ENCODE data around the gene ZBBX.

The ZBBX gene

GRCh38 chr3:167304077-167304476 lies 76.0 kb downstream of the ZBBX start:
- TF ChIP-seq POLR2A (IDR thresholded peaks at IDR 0.05; ENCODE audit: low read depth, low read length) (no peak), POLR2AphosphoS5 (IDR thresholded peaks at IDR 0.05; ENCODE audit: low read depth, low read length) (no peak), TAF1 (IDR thresholded peaks at IDR 0.05; ENCODE audit: borderline replicate concordance, low read depth, low read length) (no peak)
- no peak for FAIRE-seq
- no peak for DNase-seq (ENCODE audit: insufficient read length)

- no peak for FAIRE-seq
Measured at GRCh38 chr3:167302678-167303077, 77.4 kb downstream of the ZBBX start.

DNA sequence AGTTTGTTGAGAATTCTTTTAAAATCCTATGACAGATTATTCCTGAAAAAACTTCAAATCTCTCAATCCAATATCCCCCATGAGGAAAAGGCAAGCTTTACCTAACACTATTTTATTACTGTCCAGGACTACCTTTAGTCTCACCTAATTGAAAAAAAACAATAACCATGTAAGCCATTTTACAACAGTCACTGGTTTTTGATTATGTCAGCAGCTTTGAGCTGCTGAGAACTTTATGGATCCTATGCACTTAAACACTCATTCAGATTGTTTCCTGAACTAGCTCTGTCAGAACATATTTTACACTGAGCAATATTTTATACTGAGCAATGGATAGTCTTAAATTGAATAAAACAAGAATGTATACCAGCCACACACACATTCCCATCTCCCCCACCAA lies 79.9 kb downstream of the ZBBX start:
- no peak for TF ChIP-seq POLR2A (IDR thresholded peaks at IDR 0.05; ENCODE audit: low read depth, low read length)
- no peak for TF ChIP-seq POLR2AphosphoS5 (IDR thresholded peaks at IDR 0.05; ENCODE audit: low read depth, low read length)
- TF ChIP-seq TAF1 (IDR thresholded peaks at IDR 0.05; ENCODE audit: borderline replicate concordance, low read depth, low read length) = no peak
- FAIRE-seq = no peak

More at GRCh38 chr3:167302678-167303077, 77.4 kb downstream of the ZBBX start:
- TF ChIP-seq POLR2A (IDR thresholded peaks at IDR 0.05; ENCODE audit: low read depth, low read length) (no peak), POLR2AphosphoS5 (IDR thresholded peaks at IDR 0.05; ENCODE audit: low read depth, low read length) (no peak)
- DNase-seq (ENCODE audit: insufficient read length) = no peak

DNA sequence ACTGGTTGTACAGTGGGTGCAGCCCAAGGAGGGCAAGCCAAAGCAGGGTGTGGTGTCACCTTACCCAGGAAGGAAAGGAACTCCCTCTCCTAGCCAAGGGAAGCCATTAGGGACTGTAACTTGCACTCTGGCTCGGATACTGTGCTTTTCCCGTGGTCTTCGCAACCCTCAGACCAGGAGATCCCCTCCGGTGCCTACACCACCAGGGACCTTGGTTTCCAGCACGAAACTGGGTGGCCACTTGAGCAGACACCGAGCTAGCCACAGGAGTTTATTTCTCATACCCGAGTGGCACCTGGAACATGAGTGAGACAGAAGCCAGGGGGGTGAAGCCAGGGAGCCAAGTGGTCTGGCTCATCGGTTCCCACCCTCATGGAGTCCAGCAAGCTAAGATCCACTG lies 90.7 kb downstream of the ZBBX start:
- TF ChIP-seq TAF1 (IDR thresholded peaks at IDR 0.05; ENCODE audit: borderline replicate concordance, low read depth, low read length) = no peak
- TF ChIP-seq POLR2A (IDR thresholded peaks at IDR 0.05; ENCODE audit: low read depth, low read length) = no peak
- no peak for TF ChIP-seq POLR2AphosphoS5 (IDR thresholded peaks at IDR 0.05; ENCODE audit: low read depth, low read length)
- FAIRE-seq = no peak
- DNase-seq (ENCODE audit: insufficient read length) = no peak

More for the DNA sequence above, 79.9 kb downstream of the ZBBX start:
- no peak for DNase-seq (ENCODE audit: insufficient read length)

GRCh38 chr3:167288737-167289136 lies 91.4 kb downstream of the ZBBX start:
- no peak for TF ChIP-seq TAF1 (IDR thresholded peaks at IDR 0.05; ENCODE audit: borderline replicate concordance, low read depth, low read length)
- no peak for TF ChIP-seq POLR2AphosphoS5 (IDR thresholded peaks at IDR 0.05; ENCODE audit: low read depth, low read length)
- TF ChIP-seq POLR2A (IDR thresholded peaks at IDR 0.05; ENCODE audit: low read depth, low read length) = no peak
- no peak for FAIRE-seq
- no peak for DNase-seq (ENCODE audit: insufficient read length)

GRCh38 chr3:167287308-167287707 lies 92.8 kb downstream of the ZBBX start:
- no peak for FAIRE-seq
- DNase-seq (ENCODE audit: insufficient read length) = no peak
- TF ChIP-seq POLR2A (IDR thresholded peaks at IDR 0.05; ENCODE audit: low read depth, low read length) (no peak), TAF1 (IDR thresholded peaks at IDR 0.05; ENCODE audit: borderline replicate concordance, low read depth, low read length) (no peak), POLR2AphosphoS5 (IDR thresholded peaks at IDR 0.05; ENCODE audit: low read depth, low read length) (no peak)

DNA sequence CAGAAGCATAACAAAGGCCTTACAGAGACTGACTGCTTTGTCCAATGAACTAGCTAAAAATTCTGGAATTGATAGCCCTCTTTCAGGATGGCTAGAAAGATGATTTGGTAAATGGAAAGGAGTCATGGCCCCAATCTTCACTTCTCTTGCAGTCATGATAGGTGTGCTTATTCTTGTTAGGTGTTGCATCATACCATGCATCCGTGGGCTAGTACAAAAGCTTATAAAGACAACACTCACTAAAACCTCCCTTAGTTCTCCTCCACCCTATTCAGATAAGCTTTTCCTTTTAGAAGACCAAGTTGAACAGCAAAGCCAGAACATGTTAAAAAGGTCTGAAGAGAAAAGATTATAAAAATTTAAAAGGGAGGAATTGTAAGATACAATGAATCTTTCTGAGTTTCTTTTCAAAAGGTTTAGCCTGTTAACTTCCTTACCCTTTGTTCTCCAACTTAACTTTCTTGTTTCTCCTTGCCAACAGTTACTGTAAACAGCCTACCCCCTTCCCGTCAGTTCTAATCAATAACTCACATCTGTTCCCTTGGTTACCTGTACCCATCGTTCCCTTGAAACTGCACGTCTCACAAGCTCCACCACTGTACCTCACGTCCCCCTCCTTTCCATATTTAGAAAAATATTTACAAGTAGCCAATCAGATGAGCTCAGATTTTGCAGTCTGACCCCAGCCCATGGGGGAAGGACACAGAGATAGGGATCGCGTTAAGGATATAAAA lies 105.8 kb downstream of the ZBBX start:
- FAIRE-seq (no peak), DNase-seq (ENCODE audit: insufficient read length) (no peak)
- TF ChIP-seq TAF1 (IDR thresholded peaks at IDR 0.05; ENCODE audit: borderline replicate concordance, low read depth, low read length) (no peak), POLR2AphosphoS5 (IDR thresholded peaks at IDR 0.05; ENCODE audit: low read depth, low read length) (no peak), POLR2A (IDR thresholded peaks at IDR 0.05; ENCODE audit: low read depth, low read length) (no peak)

DNA sequence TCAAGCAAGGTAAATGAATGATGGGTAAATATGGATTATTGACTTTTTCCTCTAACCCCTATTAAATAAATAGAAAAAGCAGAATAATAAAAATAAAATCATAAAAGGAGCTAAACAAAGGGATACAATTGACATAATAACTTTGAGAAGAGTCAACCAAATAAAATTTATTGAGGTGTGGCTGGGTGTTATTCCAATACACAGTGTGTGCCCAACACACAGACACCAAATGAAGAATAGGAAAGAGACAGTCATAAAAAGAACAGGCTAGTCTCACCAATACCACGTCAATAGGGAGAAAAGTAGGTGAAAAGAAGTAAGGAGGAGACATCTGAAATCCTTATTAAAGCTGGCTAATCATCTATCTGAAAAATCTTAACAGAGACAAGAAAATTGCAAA lies 127.1 kb downstream of the ZBBX start:
- FAIRE-seq = no peak
- no peak for DNase-seq (ENCODE audit: insufficient read length)
- TF ChIP-seq POLR2A (IDR thresholded peaks at IDR 0.05; ENCODE audit: low read depth, low read length) (no peak), POLR2AphosphoS5 (IDR thresholded peaks at IDR 0.05; ENCODE audit: low read depth, low read length) (no peak), TAF1 (IDR thresholded peaks at IDR 0.05; ENCODE audit: borderline replicate concordance, low read depth, low read length) (no peak)

GRCh38 chr3:167251678-167252077 lies 128.4 kb downstream of the ZBBX start:
- TF ChIP-seq POLR2AphosphoS5 (IDR thresholded peaks at IDR 0.05; ENCODE audit: low read depth, low read length) = no peak
- TF ChIP-seq POLR2A (IDR thresholded peaks at IDR 0.05; ENCODE audit: low read depth, low read length) = no peak
- TF ChIP-seq TAF1 (IDR thresholded peaks at IDR 0.05; ENCODE audit: borderline replicate concordance, low read depth, low read length) = no peak

DNA sequence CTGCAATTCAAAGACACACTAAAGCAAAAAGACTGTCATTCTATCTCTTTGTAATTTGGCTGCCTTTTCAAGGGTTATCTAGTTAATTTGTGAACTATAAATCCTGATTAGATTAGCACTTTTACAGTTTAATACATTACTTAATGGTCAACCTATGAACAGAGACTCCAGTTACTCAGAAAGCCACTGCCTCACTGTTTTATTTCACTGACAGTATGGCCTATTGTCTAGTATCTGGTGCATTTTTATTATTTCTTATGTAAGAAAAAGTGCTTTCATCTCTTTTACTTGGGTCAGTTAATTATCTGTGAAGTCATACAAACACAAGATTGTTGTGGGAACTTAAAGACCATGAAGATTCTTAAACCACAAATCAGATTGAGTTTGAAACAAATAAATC lies 133.8 kb downstream of the ZBBX start:
- DNase-seq (ENCODE audit: insufficient read length) = no peak
- TF ChIP-seq POLR2A (IDR thresholded peaks at IDR 0.05; ENCODE audit: low read depth, low read length) (no peak), POLR2AphosphoS5 (IDR thresholded peaks at IDR 0.05; ENCODE audit: low read depth, low read length) (no peak), TAF1 (IDR thresholded peaks at IDR 0.05; ENCODE audit: borderline replicate concordance, low read depth, low read length) (no peak)

More at GRCh38 chr3:167251678-167252077, 128.4 kb downstream of the ZBBX start:
- FAIRE-seq (no peak), DNase-seq (ENCODE audit: insufficient read length) (no peak)

DNA sequence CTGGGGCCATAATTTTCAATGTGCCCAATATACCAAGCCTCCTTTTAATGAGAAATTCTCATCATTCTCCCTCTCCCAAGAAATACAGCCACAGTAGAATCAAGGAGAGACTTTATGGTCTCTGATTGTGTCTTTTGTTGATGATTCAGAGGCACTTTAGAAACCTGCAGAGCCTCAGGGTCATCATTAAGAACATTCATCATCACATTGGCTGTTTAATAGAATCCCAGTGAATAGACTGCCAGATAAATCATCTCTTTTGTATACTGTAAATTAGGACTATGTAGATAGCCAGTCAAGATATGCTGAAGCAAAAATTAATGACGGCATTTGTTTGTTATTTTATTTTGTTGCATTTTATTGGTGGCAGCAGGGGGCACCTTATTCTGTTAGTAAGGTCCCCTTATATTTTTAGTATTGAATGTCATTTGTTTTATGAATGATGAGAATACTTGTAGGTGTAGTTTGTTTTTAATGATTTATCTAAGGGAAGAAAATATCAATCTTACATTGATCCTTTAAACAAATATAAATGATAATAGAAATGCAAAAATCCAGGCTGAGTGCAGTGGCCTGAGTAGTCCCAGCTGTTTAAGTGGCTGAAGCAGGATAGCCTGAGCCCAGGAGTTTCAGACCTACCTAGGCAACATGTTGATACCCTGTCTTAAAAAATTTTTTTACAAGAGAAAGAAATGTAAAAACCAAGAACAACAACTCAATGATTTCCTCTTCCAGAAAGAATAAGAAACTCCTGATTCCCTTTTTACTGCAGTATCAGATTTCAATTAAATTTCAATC lies 138.8 kb downstream of the ZBBX start:
- TF ChIP-seq TAF1 (IDR thresholded peaks at IDR 0.05; ENCODE audit: borderline replicate concordance, low read depth, low read length) = no peak
- no peak for TF ChIP-seq POLR2A (IDR thresholded peaks at IDR 0.05; ENCODE audit: low read depth, low read length)
- TF ChIP-seq POLR2AphosphoS5 (IDR thresholded peaks at IDR 0.05; ENCODE audit: low read depth, low read length) = no peak
- DNase-seq (ENCODE audit: insufficient read length) = no peak
- no peak for FAIRE-seq

More for the DNA sequence above, 133.8 kb downstream of the ZBBX start:
- FAIRE-seq = no peak

DNA sequence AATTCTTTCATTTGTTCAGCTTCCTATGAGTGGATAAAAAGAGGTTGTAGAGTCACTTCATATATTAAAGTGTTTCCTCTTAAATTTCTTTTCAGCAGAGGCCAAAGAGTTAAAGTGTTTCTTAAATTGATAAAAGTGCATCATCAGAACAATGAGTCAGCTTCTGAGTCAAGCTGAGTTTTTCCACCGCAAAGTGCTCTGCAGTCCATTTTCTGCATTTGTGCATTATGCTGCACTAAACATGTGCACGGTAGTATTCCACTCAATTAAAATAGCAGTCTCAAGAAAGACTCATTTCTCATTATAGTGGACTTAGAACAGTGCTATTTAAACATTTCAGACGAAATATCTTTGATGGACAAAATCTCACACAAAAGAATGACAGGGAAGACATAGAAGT lies 152.0 kb downstream of the ZBBX start:
- no peak for DNase-seq (ENCODE audit: insufficient read length)
- TF ChIP-seq POLR2A (IDR thresholded peaks at IDR 0.05; ENCODE audit: low read depth, low read length) = no peak
- TF ChIP-seq POLR2AphosphoS5 (IDR thresholded peaks at IDR 0.05; ENCODE audit: low read depth, low read length) = no peak
- TF ChIP-seq TAF1 (IDR thresholded peaks at IDR 0.05; ENCODE audit: borderline replicate concordance, low read depth, low read length) = no peak
- FAIRE-seq = no peak
